ENCODE measurements around the gene INTS7.
"Not testable (repeated sequence)": the region's sequence is repeated elsewhere in the genome, so short reads cannot be mapped to it uniquely, and the experiment has no call there.

INTS7 gene

DNA sequence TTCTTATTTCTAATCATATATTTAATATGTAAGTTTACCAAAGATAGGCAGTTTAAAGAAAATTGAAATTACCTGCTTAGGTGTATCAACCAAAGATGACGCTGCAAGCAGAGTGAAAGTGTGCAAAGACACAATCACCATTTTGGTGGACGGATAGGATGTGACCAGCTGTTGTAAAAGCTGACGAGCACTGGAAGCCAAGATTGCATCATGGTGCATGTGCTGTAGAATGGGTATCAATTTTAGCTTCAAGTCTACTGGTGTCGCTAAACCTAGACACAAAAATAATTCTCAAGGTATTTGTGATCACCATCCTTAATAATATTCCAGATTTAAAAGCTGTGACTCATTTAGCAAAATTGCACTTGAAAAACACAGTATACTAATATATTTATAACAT, 28.2 kb downstream of the INTS7 start:
- TF ChIP-seq Cebpa-rat (IDR thresholded peaks at IDR 0.05): no peak
- no peak overlapping the region for H3K4me3 ChIP-seq
- H3K27ac ChIP-seq: no peak overlapping the region
- H3K27me3 ChIP-seq: no peaks in the 10 kb centered on the region
- no peak overlapping the region for H3K4me2 ChIP-seq
- no peaks in the 10 kb centered on the region for H3K9me3 ChIP-seq (replicated peaks in 1 of 11)
- no peak overlapping the region for H3K9ac ChIP-seq
- peaks cover 0 to 7% (median 0%) of the 10 kb centered on the region in 11 experiments; a peak in 1 of 22 replicates for H4K20me1 ChIP-seq
- no peaks in the 10 kb centered on the region for H3K4me1 ChIP-seq
- H3K36me3 ChIP-seq: peaks cover 70 to 100% (median 90%) of the 10 kb centered on the region in 11 experiments

DNA sequence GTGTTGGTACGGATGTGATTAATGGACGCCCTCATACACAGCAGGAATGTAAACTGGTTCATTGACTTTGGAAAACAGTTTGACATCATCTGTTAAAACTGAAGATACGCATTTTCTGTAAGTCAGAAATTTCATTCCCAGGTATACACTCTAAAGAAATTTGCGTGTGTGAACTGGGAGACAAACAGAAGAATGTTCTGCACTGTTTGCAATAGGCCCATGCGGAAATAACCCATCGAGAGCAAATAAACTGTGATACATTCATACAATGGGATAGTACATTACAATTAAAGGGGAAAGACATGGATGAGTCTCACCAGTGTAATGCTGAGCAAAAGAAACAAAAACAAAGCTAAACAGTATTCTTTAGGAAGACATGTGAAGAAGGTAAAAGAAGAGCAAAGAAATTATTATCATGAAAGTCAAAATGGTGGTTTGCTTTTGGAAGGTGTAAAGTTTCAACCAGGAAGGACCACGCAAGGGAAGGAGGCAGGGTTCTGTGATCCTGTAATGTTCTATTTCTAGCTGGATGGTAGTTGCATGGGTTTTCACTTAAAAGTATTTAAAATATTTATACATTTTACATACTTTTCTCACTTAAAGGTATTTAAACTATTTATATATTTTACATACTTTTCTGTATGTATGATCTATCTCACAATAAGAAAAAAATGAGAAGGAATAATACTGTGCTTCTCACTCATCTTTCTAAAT, 30.3 kb downstream of the INTS7 start:
- no peak for TF ChIP-seq Cebpa-rat (IDR thresholded peaks at IDR 0.05)
- Histone ChIP-seq H3K9ac (no peak overlapping the region), H3K4me1 (no peaks in the 10 kb centered on the region), H3K36me3 (peaks cover 78 to 100% (median 93%) of the 10 kb centered on the region in 11 experiments), H3K4me2 (no peak overlapping the region), H4K20me1 (no peaks in the 10 kb centered on the region), H3K27ac (no peak overlapping the region), H3K4me3 (no peak overlapping the region), H3K9me3 (replicated peaks in 1 of 11) (no peaks in the 10 kb centered on the region), H3K27me3 (no peaks in the 10 kb centered on the region)

DNA sequence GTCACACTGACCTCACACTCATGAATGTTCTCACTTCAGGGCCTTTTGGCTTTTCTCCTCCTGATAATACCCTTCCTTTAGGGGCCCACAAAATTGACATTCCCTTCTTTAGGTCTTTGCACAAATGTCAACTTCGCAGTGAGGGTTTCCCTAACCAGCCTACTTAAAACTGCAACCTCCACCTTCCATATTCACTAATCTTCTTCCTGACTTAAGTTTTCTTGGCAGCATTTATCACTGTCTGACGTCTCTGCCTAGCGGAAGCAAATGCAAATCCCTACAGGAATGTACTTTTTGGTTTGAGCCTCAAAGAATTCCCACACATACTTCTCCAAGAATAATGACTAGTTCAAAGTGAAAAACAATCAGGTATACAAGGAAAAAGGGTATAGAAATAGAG, 32.8 kb downstream of the INTS7 start:
- H3K4me3 ChIP-seq: no peak overlapping the region
- peaks cover 70 to 100% (median 92%) of the 10 kb centered on the region in 11 experiments for H3K36me3 ChIP-seq
- no peak for TF ChIP-seq Cebpa-rat (IDR thresholded peaks at IDR 0.05)
- H3K4me2 ChIP-seq: no peak overlapping the region
- H4K20me1 ChIP-seq: peaks cover 0 to 6% (median 0%) of the 10 kb centered on the region in 11 experiments; a peak in 1 of 22 replicates
- H3K27ac ChIP-seq: no peak overlapping the region
- H3K9me3 ChIP-seq (replicated peaks in 1 of 11): peaks cover 0 to 9% (median 7%) of the 10 kb centered on the region in 11 experiments; a peak in 13 of 22 replicates
- no peaks in the 10 kb centered on the region for H3K4me1 ChIP-seq
- no peak overlapping the region for H3K9ac ChIP-seq
- H3K27me3 ChIP-seq: no peaks in the 10 kb centered on the region

DNA sequence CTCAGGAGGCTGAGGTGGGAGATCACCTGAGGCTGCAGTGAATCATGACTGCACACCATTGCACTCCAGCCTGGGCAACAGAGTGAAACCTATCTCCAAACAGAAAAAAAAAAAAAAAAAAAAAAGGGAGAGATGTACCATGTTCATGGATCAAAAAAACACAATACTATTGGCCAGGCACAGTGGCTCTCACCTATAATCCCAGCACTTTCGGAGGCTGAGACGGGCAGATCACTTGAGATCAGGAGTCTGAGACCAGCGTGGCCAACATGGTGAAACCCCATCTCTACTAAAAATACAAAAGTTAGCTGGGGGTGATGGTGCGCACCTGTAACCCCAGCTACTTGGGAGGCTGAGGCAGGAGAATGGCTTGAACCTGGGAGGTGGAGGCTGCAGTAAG, 37.9 kb downstream of the INTS7 start:
- not testable (repeated sequence) for H3K4me2 ChIP-seq, H3K4me1 ChIP-seq, H3K27me3 ChIP-seq, H3K27ac ChIP-seq, H3K9ac ChIP-seq, H4K20me1 ChIP-seq, H3K4me3 ChIP-seq
- H3K9me3 ChIP-seq (replicated peaks in 1 of 11): peaks cover 0 to 19% (median 12%) of the 10 kb centered on the region in 11 experiments; a peak in 13 of 22 replicates
- peaks cover 53 to 98% (median 83%) of the 10 kb centered on the region in 11 experiments for H3K36me3 ChIP-seq

DNA sequence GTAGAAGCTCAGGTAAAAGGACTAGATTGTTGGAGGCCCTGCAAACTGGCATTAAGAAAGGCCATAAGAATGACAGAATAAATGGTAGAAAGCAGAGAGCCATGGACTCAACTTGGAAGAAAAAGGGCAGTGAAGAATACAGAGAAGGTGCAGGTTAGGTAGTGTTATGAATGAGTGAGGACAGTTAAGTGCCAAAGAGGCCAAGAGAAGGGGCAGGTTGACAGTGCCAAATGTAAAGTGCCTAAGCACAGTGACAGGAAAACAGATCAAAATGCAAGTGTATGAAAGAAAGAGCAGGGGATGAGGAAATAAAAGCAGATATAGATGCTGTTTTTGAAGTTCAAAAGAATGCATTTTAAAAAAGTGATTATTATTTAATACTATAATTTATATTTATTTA, 43.7 kb downstream of the INTS7 start:
- no peak for TF ChIP-seq Cebpa-rat (IDR thresholded peaks at IDR 0.05)
- H3K27ac ChIP-seq: no peak overlapping the region

DNA sequence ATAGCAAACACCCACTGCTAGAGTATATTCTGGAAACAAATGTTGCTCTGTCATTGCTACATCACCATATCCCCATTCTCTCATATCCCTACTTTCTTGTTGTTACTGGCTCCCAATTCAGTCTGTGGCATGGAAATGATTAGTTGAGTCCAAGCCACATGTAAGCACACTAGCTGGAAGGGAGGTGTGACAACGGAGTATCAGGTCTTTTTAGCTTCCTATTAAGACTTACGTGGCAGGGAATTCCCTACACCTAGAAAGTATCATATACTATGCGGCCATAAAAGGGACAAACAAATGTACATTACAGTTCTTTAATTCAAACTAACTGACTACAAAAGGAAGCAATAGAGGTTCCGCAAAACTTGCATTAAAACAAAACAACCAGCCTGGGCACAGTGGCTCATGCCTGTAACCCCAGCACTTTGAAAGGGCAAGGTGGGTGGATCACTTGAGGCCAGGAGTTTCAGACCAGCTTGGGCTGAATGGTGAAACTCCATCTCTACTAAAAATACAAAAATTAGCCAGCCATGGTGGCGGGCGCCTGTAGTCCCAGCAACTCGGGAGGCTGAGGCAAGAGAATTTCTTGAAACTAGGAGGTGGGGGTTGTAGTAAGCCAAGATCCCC, 48.6 kb downstream of the INTS7 start:
- no peak for TF ChIP-seq Cebpa-rat (IDR thresholded peaks at IDR 0.05)
- H3K36me3 ChIP-seq: peaks cover 53 to 96% (median 70%) of the 10 kb centered on the region in 11 experiments
- no peak overlapping the region for H3K4me2 ChIP-seq
- H3K4me3 ChIP-seq: no peak overlapping the region
- no peaks in the 10 kb centered on the region for H3K27me3 ChIP-seq
- no peaks in the 10 kb centered on the region for H3K9me3 ChIP-seq (replicated peaks in 1 of 11)
- no peak overlapping the region for H3K9ac ChIP-seq
- H3K27ac ChIP-seq: no peak overlapping the region
- no peaks in the 10 kb centered on the region for H4K20me1 ChIP-seq
- H3K4me1 ChIP-seq: no peaks in the 10 kb centered on the region

More for the DNA sequence above, 43.7 kb downstream of the INTS7 start:
- Histone ChIP-seq H3K4me1 (no peaks in the 10 kb centered on the region), H3K9me3 (replicated peaks in 1 of 11) (peaks cover 0 to 2% (median 0%) of the 10 kb centered on the region in 11 experiments; a peak in 1 of 22 replicates), H3K4me2 (no peak overlapping the region), H3K4me3 (no peak overlapping the region), H3K9ac (no peak overlapping the region), H3K27me3 (no peaks in the 10 kb centered on the region), H4K20me1 (no peaks in the 10 kb centered on the region; a peak in 1 of 22 replicates), H3K36me3 (peaks cover 31 to 95% (median 62%) of the 10 kb centered on the region in 11 experiments)

DNA sequence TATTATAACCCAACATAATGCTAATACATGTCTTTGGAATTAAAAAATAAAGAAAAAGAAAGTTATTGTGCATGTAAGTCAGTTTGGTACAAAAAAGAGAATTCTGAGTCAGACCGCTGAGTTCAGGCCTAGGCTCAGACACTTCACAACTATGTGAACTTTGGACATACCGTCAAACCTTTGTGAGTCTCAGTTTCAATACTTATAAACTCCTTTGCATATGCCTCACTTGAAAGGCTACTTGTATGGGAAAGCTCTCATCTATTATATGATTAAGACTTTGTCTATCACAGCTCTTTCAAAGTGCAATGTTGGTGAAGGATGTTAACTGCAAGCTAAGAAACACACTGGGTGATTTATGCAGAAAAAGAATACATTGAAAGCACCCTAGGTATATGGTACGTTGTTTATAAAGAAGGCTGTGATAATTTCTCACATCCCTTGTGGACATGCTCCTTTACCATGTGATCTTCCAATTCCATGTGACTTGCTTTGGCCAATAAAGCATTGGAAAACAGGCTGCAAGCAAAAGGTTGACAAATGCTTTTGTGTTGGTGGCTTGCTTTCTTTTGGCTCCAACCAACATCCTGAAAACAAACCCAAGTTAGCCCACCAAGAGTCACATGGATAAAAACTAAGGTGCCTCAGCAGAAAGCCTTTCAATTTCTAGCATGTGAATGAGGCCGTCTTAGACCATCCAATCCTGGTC, 49.6 kb downstream of the INTS7 start:
- no peaks in the 10 kb centered on the region for H3K27me3 ChIP-seq
- no peak overlapping the region for H3K4me2 ChIP-seq
- no peak overlapping the region for H3K9ac ChIP-seq
- H3K27ac ChIP-seq: no peak overlapping the region
- no peak for TF ChIP-seq Cebpa-rat (IDR thresholded peaks at IDR 0.05)
- H3K4me3 ChIP-seq: no peak overlapping the region
- H3K4me1 ChIP-seq: no peaks in the 10 kb centered on the region
- no peaks in the 10 kb centered on the region for H4K20me1 ChIP-seq
- H3K36me3 ChIP-seq: peaks cover 64 to 96% (median 76%) of the 10 kb centered on the region in 11 experiments
- no peaks in the 10 kb centered on the region for H3K9me3 ChIP-seq (replicated peaks in 1 of 11)

DNA sequence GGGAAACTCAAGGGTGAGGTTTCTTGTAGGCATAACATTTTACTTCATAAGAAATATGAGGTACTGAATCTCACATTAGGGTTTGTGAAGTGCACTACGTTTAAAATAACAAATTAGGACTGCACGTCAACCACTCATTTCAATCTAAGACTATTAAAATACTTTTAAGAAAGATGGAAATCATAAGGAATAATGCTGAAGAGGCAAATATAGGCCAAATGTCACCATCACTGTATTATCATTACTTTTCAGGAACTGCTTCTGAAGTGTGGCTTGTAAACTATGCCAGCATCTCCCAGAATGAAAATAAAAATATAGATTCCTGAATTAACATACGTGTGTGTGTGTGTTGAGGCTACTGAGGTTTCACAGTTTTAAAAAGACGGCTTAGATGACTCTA, 56.8 kb downstream of the INTS7 start:
- Histone ChIP-seq H3K36me3 (peaks cover 70 to 99% (median 93%) of the 10 kb centered on the region in 11 experiments), H3K9me3 (replicated peaks in 1 of 11) (no peaks in the 10 kb centered on the region), H4K20me1 (no peaks in the 10 kb centered on the region), H3K9ac (no peak overlapping the region), H3K4me1 (peaks cover 0 to 17% (median 0%) of the 10 kb centered on the region in 10 experiments; a peak in 3 of 20 replicates), H3K4me3 (no peak overlapping the region), H3K4me2 (no peak overlapping the region), H3K27ac (no peak overlapping the region), H3K27me3 (no peaks in the 10 kb centered on the region)
- TF ChIP-seq Cebpa-rat (IDR thresholded peaks at IDR 0.05): no peak

DNA sequence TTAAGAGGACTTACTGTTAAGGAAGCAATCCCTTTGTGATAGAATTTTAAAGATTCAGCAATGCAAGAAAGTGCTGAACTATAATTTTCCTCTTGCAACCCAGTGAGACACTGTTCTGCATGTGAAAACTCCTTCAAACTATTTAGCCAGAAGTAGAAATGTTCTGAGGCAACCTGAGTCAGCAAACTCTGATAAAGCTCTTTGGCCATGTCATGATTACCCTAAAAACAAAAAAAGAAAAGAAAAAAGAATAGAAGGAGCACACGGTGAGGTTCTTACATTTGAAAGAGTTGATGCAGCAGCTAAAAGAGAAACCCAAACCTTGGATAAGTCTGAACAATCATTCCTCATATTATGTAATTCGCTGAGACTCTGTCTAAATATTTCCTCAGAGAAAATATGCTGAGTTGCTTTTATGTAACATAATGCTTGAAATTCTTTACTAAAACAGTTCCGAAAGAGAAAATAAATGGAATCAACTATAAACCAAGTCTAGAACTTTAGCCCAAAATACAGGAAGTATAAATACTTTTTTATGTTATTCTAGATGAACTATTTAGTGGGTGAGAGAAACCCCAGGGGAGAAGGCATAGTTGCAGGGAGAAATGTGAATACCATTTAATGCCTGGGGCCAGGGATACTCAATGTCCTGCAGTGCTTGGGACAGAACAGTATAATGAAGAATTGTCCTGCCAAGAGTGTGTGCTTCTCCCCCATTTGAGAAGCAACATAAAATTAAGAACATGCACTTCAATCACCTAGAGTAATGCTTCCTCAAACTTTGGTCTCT, 60.0 kb downstream of the INTS7 start:
- Histone ChIP-seq H3K9ac (no peak overlapping the region), H3K4me2 (no peak overlapping the region; a peak in 1 of 22 replicates), H4K20me1 (no peaks in the 10 kb centered on the region), H3K9me3 (replicated peaks in 1 of 11) (no peaks in the 10 kb centered on the region), H3K4me3 (no peak overlapping the region), H3K36me3 (peaks cover 50 to 99% (median 88%) of the 10 kb centered on the region in 11 experiments), H3K27ac (no peak overlapping the region), H3K4me1 (peaks cover 0 to 17% (median 0%) of the 10 kb centered on the region in 10 experiments; a peak in 3 of 20 replicates), H3K27me3 (no peaks in the 10 kb centered on the region)
- no peak for TF ChIP-seq Cebpa-rat (IDR thresholded peaks at IDR 0.05)
